ENCODE measurements around the gene ARIH2. TPM values are rescaled to one million over a fixed set of nuclear protein-coding genes. Genes with fewer than 3 reads are reported as not detected.
"Not testable (repeated sequence)": the region's sequence is repeated elsewhere in the genome, so short reads cannot be mapped to it uniquely, and the experiment has no call there.

ARIH2 gene
- total RNA-seq, 2 experiments from 2014 or later = 102 to 112 TPM

DNA sequence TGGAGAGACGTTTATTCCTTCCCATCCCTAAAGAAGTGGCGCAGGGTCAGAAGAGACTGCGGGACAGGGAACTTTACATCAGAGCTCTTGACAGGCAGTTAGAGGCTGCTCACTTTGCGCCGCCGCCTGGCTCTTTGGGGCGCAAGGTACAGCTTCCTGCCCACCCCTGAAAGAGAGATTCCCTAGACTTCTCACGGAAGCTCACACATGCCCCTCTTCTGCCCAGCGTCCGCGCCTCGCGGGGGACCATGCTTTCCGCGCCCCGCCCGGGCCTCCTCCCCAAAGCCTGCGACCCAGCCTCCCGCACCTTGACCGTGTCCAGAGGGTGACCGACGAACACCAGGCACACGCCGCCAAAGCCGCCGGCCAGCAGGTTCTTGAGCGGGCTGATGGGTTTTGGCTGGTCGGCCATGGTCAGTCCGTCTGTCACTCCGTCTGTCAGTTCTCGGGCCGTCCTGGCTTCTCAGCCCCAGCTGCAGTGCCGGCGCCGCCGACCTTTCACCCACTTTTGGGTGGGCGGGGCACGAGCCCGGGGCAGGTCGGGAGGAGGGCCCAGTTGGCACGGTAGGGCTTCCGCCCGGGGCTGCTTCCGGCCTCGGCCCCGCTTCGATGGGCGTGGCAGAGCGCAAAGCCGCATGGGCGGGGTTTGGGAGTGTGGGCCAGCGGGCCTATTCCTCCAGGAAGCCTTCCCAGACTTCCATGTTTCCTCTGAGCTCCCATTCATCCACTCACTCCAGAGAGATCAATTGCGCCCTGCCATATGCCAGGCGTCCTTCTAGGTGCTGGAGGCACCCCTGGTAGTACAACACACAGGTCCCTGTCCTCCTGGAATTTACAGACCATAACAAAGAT lies 20.0 kb upstream of the ARIH2 start, which contains the start of gene SLC25A20:
Gene SLC25A20, minus strand, starts transcription at position 500 of the 852 bp plus-strand sequence. Its CDS starts 88 bp downstream, at position 412.
- peak within 1 kb of the TSS; percentile 99 for H3K27ac Mint-ChIP-seq
- DNase-seq (peak; percentile 95), ATAC-seq (peak; percentile 94)
- H3K4me3 Mint-ChIP-seq = peak within 1 kb of the TSS; percentile 90
- H3K9me3 Mint-ChIP-seq (ENCODE audit: insufficient read depth) = no peaks in the 10 kb centered on the region
- ChIA-PET POLR2A (interaction anchor here (0.6 to 4.1 kb wide), 11 partner anchors 10 to 182 kb away, joined by 3 to 74 read pairs (median 4); partner anchors contain the start of genes ARIH2, IP6K2, NDUFAF3 and PRKAR2A), CTCF (interaction anchor here (0.6 to 2.8 kb wide), 18 partner anchors 9 to 463 kb away, joined by 3 to 22 read pairs (median 6); partner anchors contain the start of genes ARIH2, NCKIPSD, NDUFAF3 and PRKAR2A)
- H3K36me3 Mint-ChIP-seq (ENCODE audit: low read depth) = peaks cover 11% of the 10 kb centered on the region
- peaks cover 42% of the 10 kb centered on the region for H3K4me1 Mint-ChIP-seq (ENCODE audit: low read depth)
- H3K27me3 Mint-ChIP-seq (ENCODE audit: low read depth) = no peaks in the 10 kb centered on the region

DNA sequence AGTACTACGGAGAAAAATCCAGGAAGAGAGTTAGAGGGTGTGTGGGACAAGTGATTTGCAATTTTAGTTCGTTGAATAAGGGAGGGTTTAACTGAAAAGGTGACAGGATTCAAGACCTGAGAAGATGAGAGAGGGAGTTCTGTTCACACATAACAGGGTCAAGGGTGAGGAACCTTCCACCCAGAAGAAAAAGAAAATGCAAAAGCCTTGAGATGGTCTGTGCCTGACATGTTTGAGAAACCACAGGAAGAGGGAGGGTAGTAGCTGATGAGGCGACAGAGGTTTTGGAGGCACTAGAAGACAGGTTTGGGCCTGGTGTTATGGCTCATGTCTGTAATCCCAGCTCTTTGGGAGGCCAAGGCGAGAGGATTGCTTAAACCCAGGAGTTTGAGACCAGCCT lies 19.4 kb upstream of the ARIH2 start:
- peak; percentile 39 for ATAC-seq
- no peaks in the 10 kb centered on the region for H3K27me3 Mint-ChIP-seq (ENCODE audit: low read depth)
- POLR2A ChIA-PET = interaction anchor here (1.2 to 4.1 kb wide), 5 partner anchors 19 to 182 kb away, joined by 3 to 74 read pairs (median 4); partner anchors contain the start of genes ARIH2, IP6K2, NDUFAF3 and PRKAR2A
- peak; percentile 60 for DNase-seq
- CTCF ChIA-PET = interaction anchor here (0.6 to 2.8 kb wide), 7 partner anchors 19 to 463 kb away, joined by 3 to 22 read pairs (median 5); partner anchors contain the start of genes ARIH2, NDUFAF3 and USP4
- H3K36me3 Mint-ChIP-seq (ENCODE audit: low read depth) = peaks cover 11% of the 10 kb centered on the region
- H3K27ac Mint-ChIP-seq = peak overlapping the region; percentile 99
- no peaks in the 10 kb centered on the region for H3K9me3 Mint-ChIP-seq (ENCODE audit: insufficient read depth)
- peaks cover 45% of the 10 kb centered on the region for H3K4me1 Mint-ChIP-seq (ENCODE audit: low read depth)
- H3K4me3 Mint-ChIP-seq = peak overlapping the region; percentile 90

DNA sequence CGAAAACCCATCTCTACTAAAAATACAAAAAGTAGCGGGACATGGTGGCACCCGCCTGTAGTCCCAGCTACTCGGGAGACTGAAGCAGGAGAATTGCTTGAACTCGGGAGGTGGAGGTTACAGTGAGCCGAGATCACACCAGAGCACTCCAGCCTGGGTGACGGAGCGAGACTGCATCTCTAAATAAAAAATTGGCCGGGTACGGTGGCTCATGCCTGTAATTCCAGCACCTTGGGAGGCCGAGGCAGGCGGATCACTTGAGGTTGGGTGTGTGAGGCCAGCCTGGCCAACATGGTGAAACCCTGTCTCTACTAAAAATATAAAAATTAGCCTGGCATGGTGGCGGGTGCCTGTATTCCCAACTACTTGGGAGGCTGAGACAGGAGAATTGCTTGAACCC lies 11.6 kb upstream of the ARIH2 start:
- H3K36me3 Mint-ChIP-seq (ENCODE audit: low read depth); ATAC-seq; H3K9me3 Mint-ChIP-seq (ENCODE audit: insufficient read depth): not testable (repeated sequence)

DNA sequence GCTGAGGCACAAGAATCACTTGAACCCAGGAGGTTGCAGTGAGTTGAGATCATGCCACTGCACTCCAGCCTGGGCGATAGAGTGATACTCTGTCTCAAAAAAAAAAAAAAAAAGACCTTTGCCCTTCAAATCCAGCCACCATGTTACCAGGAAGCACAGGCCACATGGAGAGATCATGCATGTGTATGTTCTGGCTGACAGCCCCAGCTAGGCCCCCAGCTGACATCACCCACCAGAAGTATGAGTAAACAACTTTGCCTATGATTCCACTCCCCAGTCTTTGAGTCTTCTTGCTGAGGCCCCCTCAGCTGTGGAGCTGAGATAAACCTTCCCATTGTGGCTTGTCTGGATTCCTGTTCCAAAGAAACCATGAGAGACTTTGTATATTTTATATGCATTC lies 3.3 kb upstream of the ARIH2 start:
- Mint-ChIP-seq H3K4me1 (ENCODE audit: low read depth) (peaks cover 19% of the 10 kb centered on the region), H3K4me3 (peak overlapping the region; percentile 3), H3K27ac (peak overlapping the region; percentile 26), H3K36me3 (ENCODE audit: low read depth) (peaks cover 9% of the 10 kb centered on the region), H3K27me3 (ENCODE audit: low read depth) (no peaks in the 10 kb centered on the region), H3K9me3 (ENCODE audit: insufficient read depth) (no peaks in the 10 kb centered on the region)
- no peak for DNase-seq
- no peak for ATAC-seq
- ChIA-PET POLR2A (interaction anchor here (0.6 to 1.2 kb wide), 2 partner anchors 17 to 28 kb away, joined by 3 read pairs; partner anchors contain the start of gene SLC25A20), CTCF (no interaction called here)

More for the DNA sequence above, 11.6 kb upstream of the ARIH2 start:
- CTCF ChIA-PET; H3K27ac Mint-ChIP-seq; H3K4me3 Mint-ChIP-seq; DNase-seq; H3K27me3 Mint-ChIP-seq (ENCODE audit: low read depth): not testable (repeated sequence)
- peaks cover 15% of the 10 kb centered on the region for H3K4me1 Mint-ChIP-seq (ENCODE audit: low read depth)
- POLR2A ChIA-PET = interaction anchor here (1.0 kb wide), 1 partner anchor 12 kb away, joined by 4 read pairs; the partner anchor contains the start of gene ARIH2

DNA sequence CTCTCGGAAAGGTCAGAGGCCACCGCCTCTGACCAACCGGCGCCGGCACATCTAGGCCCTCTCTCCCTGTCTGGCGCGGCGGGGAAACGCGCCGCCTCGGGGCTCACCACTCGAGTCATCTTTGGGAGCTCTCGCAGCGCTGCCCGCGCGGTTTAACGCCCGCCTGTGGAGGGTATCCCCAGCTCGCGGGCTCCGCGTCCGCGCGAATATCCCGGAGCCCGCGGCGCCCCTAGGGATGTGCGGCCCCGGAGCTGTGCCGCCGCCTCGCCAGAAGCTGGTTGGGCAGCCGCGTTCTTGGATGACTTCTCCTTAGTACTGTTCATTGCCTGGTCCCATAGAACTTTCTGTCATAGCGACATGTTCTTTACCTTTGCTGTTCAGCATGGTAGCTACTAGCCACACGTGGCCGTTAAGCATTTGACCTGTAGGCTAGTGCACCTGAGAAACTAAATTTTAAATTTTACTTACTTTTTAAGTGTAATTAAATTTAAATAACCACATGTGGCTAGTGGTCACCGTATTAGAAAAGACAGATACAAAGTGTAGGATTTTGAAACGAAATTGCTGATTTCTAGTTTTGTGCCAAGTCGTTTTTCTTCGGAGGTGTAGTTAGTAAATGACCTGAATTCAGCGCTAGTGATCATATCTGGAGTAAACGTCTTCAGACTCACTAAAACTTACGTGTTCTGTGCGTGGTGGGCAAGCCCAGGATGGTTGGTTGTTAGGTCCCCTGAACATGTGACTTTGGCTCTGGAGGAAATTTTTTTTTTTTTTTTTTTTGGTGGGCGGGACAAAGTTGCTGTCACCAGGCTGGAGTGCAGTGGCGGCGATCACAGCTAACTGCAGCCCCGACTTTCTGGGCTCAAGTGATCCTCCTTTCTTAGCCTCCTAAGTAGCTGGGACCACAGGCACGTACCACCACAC lies 835 bp downstream of the ARIH2 start:
- DNase-seq = peak; percentile 77
- POLR2A ChIA-PET = interaction anchor here (0.5 to 3.2 kb wide), 17 partner anchors 9 to 421 kb away, joined by 3 to 74 read pairs (median 4); partner anchors contain the start of genes IP6K2, P4HTM, PRKAR2A and SLC25A20

DNA sequence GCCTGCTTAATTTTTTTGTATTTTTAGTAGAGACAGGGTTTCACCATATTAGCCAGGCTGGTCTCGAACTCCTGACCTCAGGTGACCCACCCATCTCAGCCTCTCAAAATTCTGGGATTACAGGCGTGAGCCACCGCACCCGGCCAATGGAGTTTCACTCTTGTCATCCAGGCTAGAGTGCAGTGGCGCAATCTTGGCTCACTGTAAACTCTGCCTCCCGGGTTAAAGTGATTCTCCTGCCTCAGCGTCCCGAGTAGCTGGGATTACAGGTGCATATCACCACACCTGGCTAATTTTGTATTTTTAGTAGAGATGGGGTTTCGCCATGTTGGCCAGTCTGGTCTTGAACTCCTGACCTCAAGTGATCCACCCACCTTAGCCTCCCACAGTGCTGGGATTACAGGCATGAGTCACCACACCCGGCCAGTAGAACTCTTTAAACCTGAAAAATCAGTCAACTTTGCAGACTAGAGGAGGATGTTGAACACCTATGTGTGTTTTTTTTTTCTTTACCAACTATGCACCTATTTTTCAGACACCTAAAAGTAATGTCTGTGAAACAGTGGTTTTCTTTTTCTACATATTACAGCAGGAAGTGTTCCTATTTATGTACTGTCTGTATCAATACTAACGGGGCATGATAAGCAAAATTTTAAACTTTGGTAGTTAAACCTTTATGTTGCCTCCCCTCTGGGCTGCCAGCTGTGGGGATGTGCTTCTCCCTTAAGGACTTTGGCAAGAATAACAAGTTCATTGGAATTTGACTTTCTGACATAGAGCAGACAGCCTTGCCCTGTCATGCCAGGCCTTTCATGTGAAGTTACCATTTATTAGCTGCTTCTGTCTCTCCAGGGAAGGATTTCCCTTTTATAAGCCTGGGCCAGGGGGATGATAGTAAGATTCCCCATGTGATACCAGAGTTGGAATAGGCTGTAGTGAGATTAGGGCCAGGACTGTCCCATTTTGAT lies 8.1 kb downstream of the ARIH2 start:
- no peaks in the 10 kb centered on the region for H3K9me3 Mint-ChIP-seq (ENCODE audit: insufficient read depth)
- H3K4me1 Mint-ChIP-seq (ENCODE audit: low read depth) = peaks cover 63% of the 10 kb centered on the region
- ChIA-PET CTCF (no interaction called here), POLR2A (interaction anchor here (4.3 kb wide), 1 partner anchor 8 kb away, joined by 28 read pairs; the partner anchor contains the start of gene ARIH2)
- no peaks in the 10 kb centered on the region for H3K27me3 Mint-ChIP-seq (ENCODE audit: low read depth)
- H3K27ac Mint-ChIP-seq = peak overlapping the region; percentile 40
- H3K4me3 Mint-ChIP-seq = no peak overlapping the region
- no peak for DNase-seq
- H3K36me3 Mint-ChIP-seq (ENCODE audit: low read depth) = peaks cover 57% of the 10 kb centered on the region
- no peak for ATAC-seq

More for the DNA sequence above, 835 bp downstream of the ARIH2 start:
- ATAC-seq = peak; percentile 43
- peak overlapping the region; percentile 95 for H3K4me3 Mint-ChIP-seq
- peaks cover 30% of the 10 kb centered on the region for H3K4me1 Mint-ChIP-seq (ENCODE audit: low read depth)
- H3K27ac Mint-ChIP-seq = peak overlapping the region; percentile 99
- H3K9me3 Mint-ChIP-seq (ENCODE audit: insufficient read depth) = no peaks in the 10 kb centered on the region
- CTCF ChIA-PET = interaction anchor here (0.8 to 2.7 kb wide), 13 partner anchors 8 to 255 kb away, joined by 3 to 28 read pairs (median 4); partner anchors contain the start of genes P4HTM, SLC25A20 and WDR6
- H3K27me3 Mint-ChIP-seq (ENCODE audit: low read depth) = no peaks in the 10 kb centered on the region
- peaks cover 21% of the 10 kb centered on the region for H3K36me3 Mint-ChIP-seq (ENCODE audit: low read depth)

DNA sequence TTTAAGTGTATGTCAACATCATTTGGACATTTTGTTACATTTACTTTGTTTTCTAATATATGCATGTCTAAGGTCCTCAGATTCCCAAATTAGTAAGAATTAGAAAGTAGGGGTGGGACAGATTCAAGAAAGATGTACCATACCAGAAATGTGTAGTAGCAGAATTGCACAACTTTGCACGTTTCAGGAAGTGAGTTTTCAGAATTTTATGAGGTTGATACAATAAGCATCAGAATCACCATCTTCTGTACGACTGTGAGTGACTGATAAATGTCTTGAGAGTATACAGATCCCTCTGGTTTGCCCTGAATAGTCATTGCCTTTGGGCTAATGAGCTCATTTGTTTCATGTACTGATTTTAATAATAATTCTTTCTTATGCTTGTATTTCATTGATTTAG lies 9.3 kb downstream of the ARIH2 start:
- POLR2A ChIA-PET = interaction anchor here (1.0 to 4.3 kb wide), 2 partner anchors 9 to 79 kb away, joined by 3 to 28 read pairs; partner anchors contain the start of genes ARIH2 and WDR6
- Mint-ChIP-seq H3K27me3 (ENCODE audit: low read depth) (no peaks in the 10 kb centered on the region), H3K27ac (no peak overlapping the region), H3K9me3 (ENCODE audit: insufficient read depth) (no peaks in the 10 kb centered on the region), H3K4me3 (no peak overlapping the region), H3K4me1 (ENCODE audit: low read depth) (peaks cover 69% of the 10 kb centered on the region), H3K36me3 (ENCODE audit: low read depth) (peaks cover 65% of the 10 kb centered on the region)
- DNase-seq = no peak
- no peak for ATAC-seq
- CTCF ChIA-PET = interaction anchor here (0.9 to 3.4 kb wide), 3 partner anchors 8 to 30 kb away, joined by 3 to 15 read pairs (median 5); no protein-coding TSS in a partner anchor

DNA sequence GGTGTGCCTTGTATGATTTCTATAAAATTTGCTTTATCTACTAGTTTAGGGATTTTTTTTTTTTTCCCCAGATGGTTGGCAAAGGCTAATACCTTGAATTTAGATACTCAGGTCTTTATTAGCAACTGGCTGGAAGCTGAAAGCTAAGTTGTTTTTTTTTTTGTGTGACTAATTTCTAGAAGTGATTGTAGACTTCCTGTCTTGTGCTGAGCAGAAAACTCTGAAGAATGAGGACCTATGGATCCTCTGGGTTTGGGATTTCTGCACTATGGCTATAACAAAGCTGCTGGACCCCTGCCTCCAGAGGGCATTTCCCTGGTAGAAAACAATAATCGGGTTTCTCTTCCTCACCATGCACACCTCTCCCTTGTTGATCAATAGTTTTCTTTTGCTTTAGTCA lies 10.0 kb downstream of the ARIH2 start:
- ChIA-PET POLR2A (interaction anchor here (0.6 to 4.3 kb wide), 3 partner anchors 10 to 78 kb away, joined by 3 to 28 read pairs (median 4); partner anchors contain the start of genes ARIH2 and WDR6), CTCF (interaction anchor here (0.9 to 5.2 kb wide), 3 partner anchors 10 to 31 kb away, joined by 3 to 28 read pairs (median 15); partner anchors contain the start of gene ARIH2)
- Mint-ChIP-seq H3K4me1 (ENCODE audit: low read depth) (peaks cover 69% of the 10 kb centered on the region), H3K27me3 (ENCODE audit: low read depth) (no peaks in the 10 kb centered on the region), H3K9me3 (ENCODE audit: insufficient read depth) (no peaks in the 10 kb centered on the region), H3K4me3 (peak overlapping the region; percentile 4), H3K27ac (peak overlapping the region; percentile 20), H3K36me3 (ENCODE audit: low read depth) (peaks cover 68% of the 10 kb centered on the region)
- no peak for ATAC-seq
- DNase-seq = no peak

DNA sequence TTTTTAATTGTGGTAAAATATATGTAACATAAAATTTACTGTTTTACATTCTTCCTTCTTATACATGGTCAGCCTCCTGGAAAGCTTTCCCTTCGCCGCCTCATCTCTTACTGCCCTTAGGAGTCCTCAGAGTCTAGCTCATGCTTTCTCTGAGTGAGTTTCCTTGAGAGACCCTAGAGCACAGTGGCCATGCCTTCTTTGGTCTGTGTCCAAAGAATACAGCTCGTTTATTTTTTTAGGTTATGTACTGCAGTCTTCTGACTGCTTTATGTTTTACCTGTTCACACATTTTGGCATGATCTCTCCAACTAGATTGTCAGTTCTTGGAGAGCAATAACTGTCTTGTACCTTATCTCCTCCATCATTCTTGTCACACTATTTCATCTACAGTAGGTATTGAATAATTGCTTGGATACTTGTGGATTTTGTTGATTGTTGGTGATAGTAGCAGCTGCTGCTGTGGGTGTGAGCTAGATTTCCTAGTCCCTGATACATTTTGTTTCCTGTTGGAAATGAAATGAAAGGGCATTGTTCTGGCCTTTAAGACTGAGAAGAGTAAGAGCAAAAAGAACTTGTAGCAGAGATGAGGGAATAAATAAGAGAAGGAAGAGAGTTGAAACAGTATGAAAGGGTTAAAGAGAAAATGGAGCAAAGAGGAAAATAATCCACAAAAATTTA lies 10.9 kb downstream of the ARIH2 start:
- ChIA-PET CTCF (interaction anchor here (0.7 to 5.2 kb wide), 5 partner anchors 10 to 31 kb away, joined by 3 to 28 read pairs (median 6); partner anchors contain the start of genes ARIH2 and SLC25A20), POLR2A (interaction anchor here (0.6 to 4.3 kb wide), 4 partner anchors 11 to 49 kb away, joined by 3 to 28 read pairs (median 4); partner anchors contain the start of gene ARIH2)
- H3K4me3 Mint-ChIP-seq = no peak overlapping the region
- peak overlapping the region; percentile 25 for H3K27ac Mint-ChIP-seq
- peaks cover 69% of the 10 kb centered on the region for H3K36me3 Mint-ChIP-seq (ENCODE audit: low read depth)
- no peak for ATAC-seq
- no peaks in the 10 kb centered on the region for H3K9me3 Mint-ChIP-seq (ENCODE audit: insufficient read depth)
- DNase-seq = no peak
- H3K4me1 Mint-ChIP-seq (ENCODE audit: low read depth) = peaks cover 68% of the 10 kb centered on the region
- no peaks in the 10 kb centered on the region for H3K27me3 Mint-ChIP-seq (ENCODE audit: low read depth)
